Measurements from ENCODE around the gene EPC1.

- no peak for TF ChIP-seq CTCF (IDR thresholded peaks at IDR 0.05; ENCODE audit: low read length)
- TF ChIP-seq EZH2 (optimal IDR thresholded peaks at IDR 0.05; ENCODE audit: low read depth, low read length), result no peak
- no peak for TF ChIP-seq EZH2phosphoT487 (IDR thresholded peaks at IDR 0.05; ENCODE audit: low read length)
Observed at GRCh38 chr10:32293581-32293980, 53.4 kb downstream of the EPC1 start.
